HG03432 (cell line): ENCODE data around the gene TLR6.
"Not testable (repeated sequence)": the region's sequence is repeated elsewhere in the genome, so short reads cannot be mapped to it uniquely, and the experiment has no call there.

Source experiments
- ATAC-seq: cut with Tn5 transposase; IDR thresholded peaks from one replicate; pipeline ENCODE4 v1.9.1; 2021; ENCODE audit warnings: mild to moderate bottlenecking, moderate library complexity; ENCODE audit not compliant: unreplicated experiment

Gene TLR6

GRCh38 chr4:38791010-38791409 is 65.6 kb downstream of the TLR6 start:
- ATAC-seq = no peak

GRCh38 chr4:38788317-38788716 is 68.3 kb downstream of the TLR6 start:
- no peak for ATAC-seq

DNA sequence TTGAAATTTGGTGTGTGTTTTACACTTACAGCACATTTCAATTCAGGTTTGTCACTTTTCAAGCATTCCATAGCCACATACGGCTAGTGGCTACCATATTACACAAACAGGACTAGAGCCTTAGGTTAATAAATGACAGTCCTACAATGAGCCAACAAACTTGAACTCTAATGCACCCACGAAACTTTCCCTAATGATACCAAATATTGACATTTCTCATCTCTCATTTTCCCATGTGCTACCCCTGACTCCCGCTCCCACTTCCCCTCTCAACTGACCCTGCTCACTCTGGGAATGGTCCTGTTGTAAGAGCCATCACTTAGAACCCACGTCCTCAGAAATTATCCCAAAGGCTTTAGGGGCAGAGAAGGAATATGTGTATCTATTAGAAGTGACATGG is 68.9 kb downstream of the TLR6 start:
- no peak for ATAC-seq

GRCh38 chr4:38785901-38786402 is 70.7 kb downstream of the TLR6 start:
- peak; percentile 42 for ATAC-seq

GRCh38 chr4:38785041-38785790 is 71.4 kb downstream of the TLR6 start:
- ATAC-seq = no peak

DNA sequence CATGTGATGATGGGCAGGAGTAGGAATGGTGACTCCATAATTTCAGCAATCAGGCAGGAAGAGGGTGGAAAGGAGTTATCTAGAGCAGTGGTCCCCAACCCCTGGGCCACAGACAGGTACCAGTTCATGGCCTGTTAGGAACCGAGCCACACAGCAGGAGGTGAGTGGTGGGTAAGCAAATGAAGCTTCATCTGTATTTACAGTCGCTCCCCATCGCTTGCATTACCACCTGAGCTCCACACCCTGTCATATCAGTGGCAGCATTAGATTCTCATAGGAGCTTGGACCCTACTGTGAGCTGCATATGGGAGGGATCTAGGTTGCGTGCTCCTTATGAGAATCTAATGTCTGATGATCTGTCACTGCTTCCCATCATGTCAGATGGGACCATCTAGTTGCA is 72.5 kb downstream of the TLR6 start:
- no peak for ATAC-seq

GRCh38 chr4:38783109-38783460 is 73.5 kb downstream of the TLR6 start:
- no peak for ATAC-seq

DNA sequence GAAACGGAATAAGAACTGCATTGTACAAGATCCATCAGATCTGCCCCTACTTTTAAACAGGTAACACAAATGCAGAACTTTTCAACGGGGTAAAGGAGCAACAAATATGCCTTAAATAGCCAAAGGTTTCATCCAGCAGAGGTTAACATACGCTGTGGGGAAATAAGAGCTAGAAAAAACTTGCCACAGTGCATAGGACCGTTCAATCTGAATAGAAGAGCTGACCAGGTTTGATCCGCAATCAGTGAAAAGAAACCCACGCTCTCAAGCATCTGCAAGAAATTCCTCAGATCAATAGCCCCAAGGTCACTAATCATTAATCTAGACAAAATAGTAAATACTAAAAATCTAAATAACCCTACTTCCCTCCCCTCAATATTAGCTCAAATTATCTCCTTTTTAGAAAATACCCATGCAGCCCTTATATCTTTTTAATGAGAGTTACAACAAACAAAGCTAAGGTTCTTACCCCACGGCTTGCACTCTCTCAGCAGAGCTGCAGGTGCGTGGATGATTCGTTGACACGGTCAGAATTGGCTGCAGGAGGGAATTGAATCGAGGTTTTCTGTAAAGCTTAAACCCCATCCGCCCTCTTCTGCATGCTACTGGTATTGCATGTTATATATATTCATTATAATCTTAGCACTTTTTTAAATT is 74.0 kb downstream of the TLR6 start, which contains the start of gene TLR10:
Gene TLR10, minus strand, starts transcription at position 539 of the 657 bp plus-strand sequence. CDS start 7,400 bp downstream, outside the sequence.
- peak; percentile 70 for ATAC-seq

DNA sequence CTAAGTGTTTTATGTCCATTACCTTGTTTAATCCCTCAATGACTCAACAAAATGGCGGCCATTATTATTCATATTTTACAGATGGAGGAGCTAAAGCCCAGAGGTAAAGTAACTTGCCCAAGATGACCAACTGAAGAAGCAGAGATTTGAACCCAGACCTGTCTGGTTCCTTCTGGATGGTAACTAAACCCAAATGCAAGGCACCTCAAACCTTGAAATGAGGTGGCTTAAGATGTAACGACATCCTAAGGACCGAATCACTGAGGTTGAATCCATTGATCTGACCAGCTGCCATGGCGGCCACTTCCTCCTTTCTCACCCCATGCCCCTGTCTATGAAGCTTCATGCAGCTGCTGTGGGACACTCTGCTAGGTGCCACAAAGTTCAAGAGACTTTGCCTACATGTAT is 74.8 kb downstream of the TLR6 start:
- ATAC-seq = peak; percentile 39

- ATAC-seq = no peak
Observed at GRCh38 chr4:38780833-38781484, 75.7 kb downstream of the TLR6 start.

- no peak for ATAC-seq
Observed at GRCh38 chr4:38779790-38780189, 76.8 kb downstream of the TLR6 start.

DNA sequence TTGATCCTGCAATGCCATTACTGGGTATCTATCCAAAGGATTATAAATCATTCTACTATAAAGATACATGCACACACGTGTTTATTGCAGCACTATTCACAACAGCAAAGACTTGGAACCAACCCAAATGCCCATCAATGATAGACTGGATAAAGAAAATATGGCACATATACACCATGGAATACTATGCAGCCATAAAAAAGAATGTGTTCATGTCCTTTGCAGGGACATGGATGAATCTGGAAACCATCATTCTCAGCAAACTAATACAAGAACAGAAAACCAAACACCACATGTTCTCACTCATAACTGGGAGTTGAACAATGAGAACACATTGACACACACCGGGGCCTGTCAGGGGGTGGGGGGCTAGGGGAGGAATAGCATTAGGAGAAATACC is 78.7 kb downstream of the TLR6 start:
- ATAC-seq = not testable (repeated sequence)

DNA sequence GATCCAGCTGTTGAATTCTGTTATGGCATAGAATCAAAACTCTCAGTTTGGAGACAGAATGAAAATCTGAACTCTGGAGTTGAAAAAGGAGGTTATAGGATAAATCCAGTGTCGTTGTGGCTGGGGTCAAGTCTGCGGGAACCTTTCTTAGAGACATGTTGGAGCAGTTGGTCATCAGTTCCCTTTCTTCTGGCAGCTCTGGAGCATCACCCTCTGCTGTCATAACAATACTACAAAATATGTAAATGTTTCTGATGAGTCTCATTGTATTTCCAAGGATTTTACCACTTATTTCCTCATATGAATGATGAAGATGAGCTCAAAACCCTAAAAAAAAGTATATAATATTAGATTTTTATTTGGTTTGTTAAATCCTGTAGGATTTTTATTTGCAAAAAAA is 81.3 kb downstream of the TLR6 start:
- no peak for ATAC-seq

DNA sequence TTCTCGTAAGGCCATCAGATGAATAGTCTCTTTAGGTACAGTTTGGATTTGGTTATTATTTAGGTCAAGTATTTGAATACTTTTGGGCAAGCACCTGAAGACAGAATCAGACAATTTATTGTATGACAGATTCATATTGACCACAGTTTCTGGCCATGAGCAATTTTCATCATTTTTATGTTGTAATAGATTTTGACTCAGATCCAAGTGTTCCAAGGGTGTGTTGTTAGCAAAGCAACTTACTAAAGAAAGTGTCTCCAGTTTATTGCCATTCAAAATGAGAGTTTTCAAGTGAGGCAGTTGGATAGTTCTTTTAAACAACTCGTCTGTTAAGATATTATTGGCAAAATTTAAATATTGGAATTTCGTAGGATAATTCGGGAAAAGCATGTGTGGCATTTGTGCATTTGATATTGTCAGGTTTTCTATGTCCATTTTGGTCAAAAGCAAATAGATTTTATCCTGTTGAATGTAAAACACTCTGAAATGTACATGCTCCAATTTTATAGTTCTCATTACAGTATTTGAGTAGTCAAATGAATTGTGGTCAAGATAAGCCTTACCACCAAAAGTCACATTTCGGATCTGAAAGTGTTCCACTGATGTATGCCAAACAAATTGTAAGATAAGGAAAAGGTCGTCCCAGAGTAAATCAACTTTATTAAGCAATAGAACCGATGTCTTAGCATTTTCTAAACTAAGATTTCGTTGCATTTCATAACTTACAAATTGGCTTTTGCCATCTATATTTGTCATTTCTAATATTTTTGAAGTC is 82.2 kb downstream of the TLR6 start:
- ATAC-seq = no peak
